Measurements from ENCODE around the gene IGSF21. TPM values are rescaled to one million over a fixed set of nuclear protein-coding genes. Genes with fewer than 3 reads are reported as not detected.

IGSF21 gene
- total and polyA plus RNA-seq, 2 of the 4 experiments (the other 2 are of a cell fraction): not detected

GRCh38 chr1:18104546-18105100 lies 3.0 kb upstream of the IGSF21 start:
- H3K56ac ChIP-seq (ENCODE audit: extremely low read depth, insufficient read depth, low read length): no peak overlapping the region
- no peak overlapping the region for H3K14ac ChIP-seq (replicated peaks; ENCODE audit: low read depth, low read length)
- POLR2A ChIA-PET (ENCODE audit: unreplicated experiment): no interaction called here
- intact Hi-C loops (cut with micrococcal nuclease): loop anchor here (5.0 kb wide), 1 partner anchor 187 kb away; no protein-coding TSS in a partner anchor
- no peak overlapping the region for H2BK5ac ChIP-seq (ENCODE audit: low read depth, low read length, poor library complexity, severe bottlenecking)
- H3K4me2 ChIP-seq (ENCODE audit: low read depth, low read length): no peak overlapping the region
- H4K8ac ChIP-seq (ENCODE audit: low read depth in 2 of 2, low read length in 2 of 2): no peak overlapping the region
- H3K36me3 ChIP-seq (ENCODE audit: control insufficient read depth, insufficient read depth, low read length): no peaks in the 10 kb centered on the region
- H4K5ac ChIP-seq (ENCODE audit: low read depth, low read length): no peak overlapping the region
- peaks cover 5% of the 10 kb centered on the region; the same call in 1 of the 2 replicates for H4K20me1 ChIP-seq (ENCODE audit: insufficient read depth, low read length)
- no peak overlapping the region for H3K4me3 ChIP-seq (ENCODE audit: insufficient read depth, low read depth, low read length)
- H2BK20ac ChIP-seq (ENCODE audit: low read depth, low read length): no peak overlapping the region
- BruUV-seq (replicated peaks): no TSS peak
- no peak for ATAC-seq (ENCODE audit: low read depth)
- H2AK9ac ChIP-seq (replicated peaks; ENCODE audit: low read depth, low read length, poor library complexity): no peak overlapping the region
- no peak overlapping the region for H2AK5ac ChIP-seq (ENCODE audit: low read depth, low read length)
- no peak overlapping the region for H3K18ac ChIP-seq (ENCODE audit: low read depth, low read length)
- no peaks in the 10 kb centered on the region for H3K9me3 ChIP-seq (ENCODE audit: control insufficient read depth, insufficient read depth, low read length)
- dilution Hi-C loops (cut with HindIII; ENCODE audit: low sequenced_read_pairs, unreplicated experiment): no loop called here
- no peak overlapping the region for H2AFZ ChIP-seq (replicated peaks; ENCODE audit: low read length, poor library complexity)
- no peak overlapping the region for H3K4ac ChIP-seq (ENCODE audit: low read depth, low read length)
- no peak overlapping the region for H3K9ac ChIP-seq (ENCODE audit: low read depth, low read length)
- H3K27me3 ChIP-seq (ENCODE audit: control insufficient read depth, insufficient read depth, low read length): peaks cover 30% of the 10 kb centered on the region
- H2BK120ac ChIP-seq (ENCODE audit: low read depth, low read length): no peak overlapping the region
- no peak overlapping the region for H4K91ac ChIP-seq (ENCODE audit: insufficient read depth, low read depth, low read length)
- no peak overlapping the region for H3K27ac ChIP-seq (ENCODE audit: insufficient read depth, low read length)
- TF ChIP-seq, protein P1, sequence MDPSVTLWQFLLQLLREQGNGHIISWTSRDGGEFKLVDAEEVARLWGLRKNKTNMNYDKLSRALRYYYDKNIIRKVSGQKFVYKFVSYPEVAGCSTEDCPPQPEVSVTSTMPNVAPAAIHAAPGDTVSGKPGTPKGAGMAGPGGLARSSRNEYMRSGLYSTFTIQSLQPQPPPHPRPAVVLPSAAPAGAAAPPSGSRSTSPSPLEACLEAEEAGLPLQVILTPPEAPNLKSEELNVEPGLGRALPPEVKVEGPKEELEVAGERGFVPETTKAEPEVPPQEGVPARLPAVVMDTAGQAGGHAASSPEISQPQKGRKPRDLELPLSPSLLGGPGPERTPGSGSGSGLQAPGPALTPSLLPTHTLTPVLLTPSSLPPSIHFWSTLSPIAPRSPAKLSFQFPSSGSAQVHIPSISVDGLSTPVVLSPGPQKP (IDR thresholded peaks at IDR 0.05; ENCODE audit: borderline replicate concordance, low read depth, low read length): no peak
- TF ChIP-seq CEBPB (IDR thresholded peaks at IDR 0.05; ENCODE audit: low read depth, low read length) (no peak), SMC3 (IDR thresholded peaks at IDR 0.05; ENCODE audit: low read depth, low read length) (no peak), CHD1 (IDR thresholded peaks at IDR 0.05; ENCODE audit: low read depth, low read length) (no peak), RAD21 (IDR thresholded peaks at IDR 0.05; ENCODE audit: low read length) (no peak), BHLHE40 (IDR thresholded peaks at IDR 0.05; ENCODE audit: low read depth, low read length) (no peak), RFX5 (IDR thresholded peaks at IDR 0.05; ENCODE audit: low read depth, low read length) (no peak), MAZ (IDR thresholded peaks at IDR 0.05; ENCODE audit: borderline replicate concordance, low read depth, low read length) (no peak), NFE2L2 (IDR thresholded peaks at IDR 0.05; ENCODE audit: low read depth, low read length) (no peak), FOS (IDR thresholded peaks at IDR 0.05; ENCODE audit: low read depth, low read length) (no peak), POLR2A (IDR thresholded peaks at IDR 0.05; ENCODE audit: low read depth, low read length) (no peak), MAFK (IDR thresholded peaks at IDR 0.05; ENCODE audit: low read depth, low read length) (no peak), MXI1 (IDR thresholded peaks at IDR 0.05; ENCODE audit: borderline replicate concordance, low read depth, low read length) (no peak), RCOR1 (IDR thresholded peaks at IDR 0.05; ENCODE audit: insufficient replicate concordance, low read length) (no peak)
- 18% methylated on average over 3 of the region's 9 CpGs; no CpG with 5 or more reads in 1 of the 2 experiments for WGBS, 2 experiments (ENCODE audit: extremely low coverage in 2 of 2, insufficient read length in 1 of 2)
- H3K4me1 ChIP-seq (ENCODE audit: control insufficient read depth, insufficient read depth, low read length): no peaks in the 10 kb centered on the region
- DNase-seq: no peak
- H3K9me1 ChIP-seq (ENCODE audit: insufficient read depth, low read length): peaks cover 4% of the 10 kb centered on the region
- no peak overlapping the region for H3K23ac ChIP-seq (ENCODE audit: low read depth, low read length)
- in situ Hi-C loops (cut with MboI; ENCODE audit: low sequenced_read_pairs): loop anchor here (5.0 kb wide), 1 partner anchor 447 kb away; no protein-coding TSS in a partner anchor
- no peak overlapping the region for H2BK15ac ChIP-seq (ENCODE audit: low read depth, low read length)
- no peaks in the 10 kb centered on the region for H3K79me1 ChIP-seq (ENCODE audit: low read depth in 1 of 2, low read length in 2 of 2)
- CTCF ChIA-PET: no interaction called here

Data from IMR-90 (cell line).